ENCODE measurements around the gene SBF1.

DNA sequence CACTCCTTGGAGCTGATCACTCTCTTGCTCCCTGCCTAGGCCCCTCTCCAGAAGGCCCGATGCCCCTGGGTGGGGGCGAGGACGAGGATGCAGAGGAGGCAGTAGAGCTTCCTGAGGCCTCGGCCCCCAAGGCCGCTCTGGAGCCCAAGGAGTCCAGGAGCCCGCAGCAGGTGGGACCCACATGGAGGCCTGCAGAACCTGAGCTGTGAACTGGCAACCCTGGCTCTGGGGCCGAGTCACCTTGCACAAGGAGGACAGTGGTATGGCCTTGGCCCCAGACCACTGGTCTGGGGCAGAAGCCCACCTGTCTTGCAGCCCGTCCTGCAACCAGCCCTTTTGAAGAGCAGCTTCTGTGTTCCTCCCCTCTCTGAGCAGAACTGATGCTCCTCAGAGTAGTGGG, 44.3 kb upstream of the SBF1 start:
- TF ChIP-seq, protein P1, sequence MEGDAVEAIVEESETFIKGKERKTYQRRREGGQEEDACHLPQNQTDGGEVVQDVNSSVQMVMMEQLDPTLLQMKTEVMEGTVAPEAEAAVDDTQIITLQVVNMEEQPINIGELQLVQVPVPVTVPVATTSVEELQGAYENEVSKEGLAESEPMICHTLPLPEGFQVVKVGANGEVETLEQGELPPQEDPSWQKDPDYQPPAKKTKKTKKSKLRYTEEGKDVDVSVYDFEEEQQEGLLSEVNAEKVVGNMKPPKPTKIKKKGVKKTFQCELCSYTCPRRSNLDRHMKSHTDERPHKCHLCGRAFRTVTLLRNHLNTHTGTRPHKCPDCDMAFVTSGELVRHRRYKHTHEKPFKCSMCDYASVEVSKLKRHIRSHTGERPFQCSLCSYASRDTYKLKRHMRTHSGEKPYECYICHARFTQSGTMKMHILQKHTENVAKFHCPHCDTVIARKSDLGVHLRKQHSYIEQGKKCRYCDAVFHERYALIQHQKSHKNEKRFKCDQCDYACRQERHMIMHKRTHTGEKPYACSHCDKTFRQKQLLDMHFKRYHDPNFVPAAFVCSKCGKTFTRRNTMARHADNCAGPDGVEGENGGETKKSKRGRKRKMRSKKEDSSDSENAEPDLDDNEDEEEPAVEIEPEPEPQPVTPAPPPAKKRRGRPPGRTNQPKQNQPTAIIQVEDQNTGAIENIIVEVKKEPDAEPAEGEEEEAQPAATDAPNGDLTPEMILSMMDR (IDR thresholded peaks at IDR 0.05): no peak
- TF ChIP-seq POLR2A (IDR thresholded peaks at IDR 0.05) (no peak), EP300 (IDR thresholded peaks at IDR 0.05) (no peak), POLR2AphosphoS5 (IDR thresholded peaks at IDR 0.05) (no peak)

All from sigmoid colon (tissue), 4 donors.